Stomach (tissue), 9 donors: Measurements from ENCODE around the gene KIAA0513. TPM values are rescaled to one million over a fixed set of nuclear protein-coding genes. Genes with fewer than 3 reads are reported as not detected.

Source experiments
- DNase-seq, 2 donors: peaks; one replicate each; pipeline versions ENCODE4 v3.0.0 to v3.0.0-alpha.2; 2013 to 2019
- H3K27ac ChIP-seq, 5 donors: fragments of 200-600 bp in 4 of 5; sonication (generic) in 4 of 5; one replicate each; pipeline ENCODE4 v1.5.1; 2013 to 2019; ENCODE audit warnings: mild to moderate bottlenecking in 1 of 5, moderate library complexity in 1 of 5
- H3K27me3 ChIP-seq, 3 donors: fragments of 200-600 bp; sonication (generic); one replicate each; pipeline ENCODE4 v1.5.1; 2017 to 2019; ENCODE audit warnings: mixed run types in 1 of 3
- H3K36me3 ChIP-seq, 4 donors: fragments of 200-600 bp; sonication (generic); 1 replicate in 3 of 4; 2 replicates in 1 of 4; pipeline ENCODE4 v1.5.1; 2016 to 2019
- H3K4me1 ChIP-seq, 4 donors: fragments of 200-600 bp; sonication (generic); one replicate each; pipeline ENCODE4 v1.5.1; 2016 to 2019
- H3K4me3 ChIP-seq, 4 donors: fragments of 200-600 bp; sonication (generic) in 3 of 4; one replicate each; pipeline ENCODE4 v1.5.1; 2016 to 2019; ENCODE audit warnings: mild to moderate bottlenecking in 1 of 4
- H3K9me3 ChIP-seq, 4 donors: fragments of 200-600 bp; sonication (generic); one replicate each; pipeline ENCODE4 v1.5.1; 2016 to 2019
- CTCF ChIP-seq, 7 experiments: fragments of 450-650 bp in 4 of 7; fragments of 200-600 bp in 3 of 7; sonication (generic) in 3 of 7; IDR thresholded peaks; one replicate each; pipeline ENCODE4 v1.5.1; 2016 to 2019; ENCODE audit warnings: antibody characterized with exemption in 7 of 7, control low read depth in 2 of 7, mild to moderate bottlenecking in 1 of 7
- EP300 ChIP-seq: sonication (generic); formaldehyde crosslinking; IDR thresholded peaks from one replicate; pipeline ENCODE4 v1.6.1; 2017; ENCODE audit warnings: antibody characterized with exemption
- POLR2A ChIP-seq, 4 donors: fragments of 450-650 bp; IDR thresholded peaks; one replicate each; pipeline ENCODE4 v1.6.1; 2016; ENCODE audit warnings: antibody characterized with exemption in 4 of 4, control low read depth in 2 of 4, mild to moderate bottlenecking in 1 of 4, moderate library complexity in 1 of 4
- POLR2AphosphoS5 ChIP-seq, 3 donors: sonication (generic); formaldehyde crosslinking; IDR thresholded peaks; one replicate each; pipeline ENCODE4 v1.6.1; 2016; ENCODE audit warnings: antibody characterized with exemption in 3 of 3
- WGBS, 5 donors: extraction: QIAGEN DNeasy Blood & Tissue Kit in 3 of 5; methylation state at CpG; one replicate each; pipeline versions ENCODE4 v1.1.5 to v1.1.7; 2013 to 2018; 5-methylcytosine and 5-hydroxymethylcytosine counted together
- intact Hi-C: fragments of 100-400 bp; cut with DNase I; formaldehyde crosslinking; loops from one replicate; pipeline ENCODE4 v1.15.1; 2023; ENCODE audit warnings: low total_unique reads
- polyA plus RNA-seq, 3 donors: library from polyadenylated mRNA; stranded (reverse); fragments of 200-250 nt; gene quantifications; one replicate each; pipeline ENCODE4 v1.2.3, GENCODE V29; 2013
- total RNA-seq, 5 donors: library from RNA; depleted of rRNA; stranded (reverse); fragments of >200 nt; gene quantifications; one replicate each; pipeline versions ENCODE4 v1.1.0 to v1.2.3, GENCODE V29; 2014 to 2016
- donor health status: healthy with polysubstance abuse.
- donor health status: Bipolar disorder and iron deficiency.
- donor health status: healthy.

KIAA0513 gene
- total and polyA plus RNA-seq, 8 donors = 3.6 to 40.6 (median 14.9) TPM

GRCh38 chr16:85088570-85089199, 61.1 kb downstream of the KIAA0513 start:
- peaks cover 6 to 37% (median 18%) of the 10 kb centered on the region in 4 donors for H3K4me1 ChIP-seq
- DNase-seq = no peak
- peaks cover 12 to 51% (median 41%) of the 10 kb centered on the region in 4 donors for H3K36me3 ChIP-seq
- no peaks in the 10 kb centered on the region for H3K27me3 ChIP-seq
- intact Hi-C loops = no loop called here
- TF ChIP-seq POLR2A (IDR thresholded peaks at IDR 0.05) = no peak
- TF ChIP-seq POLR2AphosphoS5 (IDR thresholded peaks at IDR 0.05) = no peak
- TF ChIP-seq EP300 = no peak
- TF ChIP-seq CTCF (IDR thresholded peaks at IDR 0.05) = no peak
- no peak overlapping the region for H3K27ac ChIP-seq
- no peaks in the 10 kb centered on the region for H3K9me3 ChIP-seq
- no peak overlapping the region for H3K4me3 ChIP-seq
- 81 to 91% (median 84%) methylated on average over 22 to 31 of the region's 31 CpGs for WGBS, 5 donors

- TF ChIP-seq EP300 = no peak
- TF ChIP-seq POLR2A (IDR thresholded peaks at IDR 0.05) = no peak
- TF ChIP-seq POLR2AphosphoS5 (IDR thresholded peaks at IDR 0.05) = no peak
- TF ChIP-seq CTCF (IDR thresholded peaks at IDR 0.05) = no peak
- DNase-seq = no peak
- Histone ChIP-seq H3K4me1 (peaks cover 6 to 37% (median 18%) of the 10 kb centered on the region in 4 donors), H3K4me3 (no peak overlapping the region), H3K27ac (no peak overlapping the region), H3K27me3 (peaks cover 0 to 3% (median 0%) of the 10 kb centered on the region in 3 donors), H3K36me3 (peaks cover 12 to 51% (median 41%) of the 10 kb centered on the region in 4 donors), H3K9me3 (no peaks in the 10 kb centered on the region)
- 73 to 77% (median 74%) methylated on average over 13 to 16 of the region's 16 CpGs for WGBS, 5 donors
- intact Hi-C loops = no loop called here
Observed at GRCh38 chr16:85089525-85089924, 61.9 kb downstream of the KIAA0513 start.

- H3K9me3 ChIP-seq = no peaks in the 10 kb centered on the region
- no peak for TF ChIP-seq POLR2A (IDR thresholded peaks at IDR 0.05)
- no peak for TF ChIP-seq EP300
- no peak for TF ChIP-seq POLR2AphosphoS5 (IDR thresholded peaks at IDR 0.05)
- no peak for TF ChIP-seq CTCF (IDR thresholded peaks at IDR 0.05)
- 66 to 88% (median 80%) methylated on average over 13 of the region's 13 CpGs for WGBS, 5 donors
- intact Hi-C loops = no loop called here
- H3K36me3 ChIP-seq = peaks cover 12 to 47% (median 41%) of the 10 kb centered on the region in 4 donors
- H3K27ac ChIP-seq = no peak overlapping the region
- H3K4me3 ChIP-seq = no peak overlapping the region
- H3K4me1 ChIP-seq = peaks cover 6 to 37% (median 18%) of the 10 kb centered on the region in 4 donors
- DNase-seq = no peak
- H3K27me3 ChIP-seq = peaks cover 0 to 9% (median 3%) of the 10 kb centered on the region in 3 donors
Observed at GRCh38 chr16:85090181-85090580, 62.6 kb downstream of the KIAA0513 start.

GRCh38 chr16:85090873-85091521, 63.4 kb downstream of the KIAA0513 start:
- peaks cover 12 to 41% (median 38%) of the 10 kb centered on the region in 4 donors for H3K36me3 ChIP-seq
- DNase-seq = peak in 1 of 2 donors; percentile 41
- intact Hi-C loops = no loop called here
- TF ChIP-seq POLR2A (IDR thresholded peaks at IDR 0.05) (no peak), EP300 (no peak), CTCF (IDR thresholded peaks at IDR 0.05) (no peak), POLR2AphosphoS5 (IDR thresholded peaks at IDR 0.05) (no peak)
- WGBS, 5 donors = 56 to 70% (median 60%) methylated on average over 8 of the region's 8 CpGs
- no peaks in the 10 kb centered on the region for H3K9me3 ChIP-seq
- H3K4me3 ChIP-seq = no peak overlapping the region
- H3K4me1 ChIP-seq = peaks cover 6 to 37% (median 18%) of the 10 kb centered on the region in 4 donors
- H3K27me3 ChIP-seq = peaks cover 0 to 9% (median 3%) of the 10 kb centered on the region in 3 donors
- no peak overlapping the region for H3K27ac ChIP-seq
